Trophoblast cell (in vitro differentiated cells and primary cell): ENCODE measurements around the gene EXD1.
A peak's percentile ranks its signal among the peaks of the same experiment; 100 is the strongest.

ENCODE experiments used
- DNase-seq, 2 donors: peaks; one replicate each; pipeline ENCODE4 v3.0.0-alpha.2; 2016
- H2AFZ ChIP-seq: 2 replicates; pipeline ENCODE4 v1.6.1; 2013; ENCODE audit warnings: low read length, moderate library complexity, mild to moderate bottlenecking; ENCODE audit not compliant: insufficient read depth, poor library complexity
- H2AK5ac ChIP-seq: 2 replicates; pipeline ENCODE4 v1.6.1; 2013; ENCODE audit warnings: mild to moderate bottlenecking, low read length
- H2BK120ac ChIP-seq: 2 replicates; pipeline ENCODE4 v1.6.1; 2013; ENCODE audit warnings: low read length, mild to moderate bottlenecking, moderate library complexity; ENCODE audit not compliant: insufficient read depth, poor library complexity
- H2BK12ac ChIP-seq: 2 replicates; pipeline ENCODE4 v1.6.1; 2013; ENCODE audit warnings: mild to moderate bottlenecking, low read length, moderate library complexity
- H2BK5ac ChIP-seq: 2 replicates; pipeline ENCODE4 v1.6.1; 2013; ENCODE audit warnings: low read length, low read depth, moderate library complexity, mild to moderate bottlenecking; ENCODE audit not compliant: poor library complexity
- H3K14ac ChIP-seq: 2 replicates; pipeline ENCODE4 v1.6.1; 2013; ENCODE audit warnings: mild to moderate bottlenecking, low read length
- H3K18ac ChIP-seq: 2 replicates; pipeline ENCODE4 v1.6.1; 2013; ENCODE audit warnings: mild to moderate bottlenecking, low read length
- H3K23ac ChIP-seq: 2 replicates; pipeline ENCODE4 v1.6.1; 2013; ENCODE audit warnings: low read length
- H3K27ac ChIP-seq: 2 replicates; pipeline ENCODE4 v1.5.1; 2013; ENCODE audit warnings: low read depth, mild to moderate bottlenecking, inconsistent platforms, low read length, moderate library complexity
- H3K27me3 ChIP-seq: 2 replicates; pipeline ENCODE4 v1.6.1; 2013; ENCODE audit warnings: inconsistent platforms, mild to moderate bottlenecking, low read length, moderate library complexity; ENCODE audit not compliant: insufficient read depth
- H3K36me3 ChIP-seq, 2 experiments: 1 replicate in 1 of 2; 2 replicates in 1 of 2; pipeline ENCODE4 v1.6.1; 2013; ENCODE audit warnings: low read length in 2 of 2, mild to moderate bottlenecking in 2 of 2, moderate library complexity in 1 of 2; ENCODE audit not compliant: insufficient read depth in 2 of 2, control insufficient read depth in 1 of 2
- H3K4ac ChIP-seq: 2 replicates; pipeline ENCODE4 v1.6.1; 2013; ENCODE audit warnings: low read depth, mild to moderate bottlenecking, low read length, moderate library complexity
- H3K4me1 ChIP-seq, 2 experiments: 1 replicate in 1 of 2; 2 replicates in 1 of 2; pipeline ENCODE4 v1.6.1; 2013; ENCODE audit warnings: low read length in 2 of 2, mild to moderate bottlenecking in 2 of 2, moderate library complexity in 1 of 2; ENCODE audit not compliant: insufficient read depth in 2 of 2, control insufficient read depth in 1 of 2
- H3K4me2 ChIP-seq: 2 replicates; pipeline ENCODE4 v1.6.1; 2013; ENCODE audit warnings: inconsistent platforms, mild to moderate bottlenecking, low read length, moderate library complexity
- H3K4me3 ChIP-seq: 2 replicates; pipeline ENCODE4 v1.5.1; 2013; ENCODE audit warnings: mild to moderate bottlenecking, low read depth, low read length, inconsistent platforms
- H3K79me1 ChIP-seq: one replicate; pipeline ENCODE4 v1.6.1; 2013; ENCODE audit warnings: low read length
- H3K79me2 ChIP-seq: 2 replicates; pipeline ENCODE4 v1.6.1; 2013; ENCODE audit warnings: low read length, mild to moderate bottlenecking; ENCODE audit not compliant: control insufficient read depth, insufficient read depth, poor library complexity
- H3K9ac ChIP-seq: 2 replicates; pipeline ENCODE4 v1.6.1; 2013; ENCODE audit warnings: mild to moderate bottlenecking, low read length
- H3K9me3 ChIP-seq: 2 replicates; pipeline ENCODE4 v1.6.1; 2013; ENCODE audit warnings: low read depth, mild to moderate bottlenecking, control low read depth, inconsistent platforms, low read length; ENCODE audit not compliant: insufficient read depth
- H4K12ac ChIP-seq: 2 replicates; pipeline ENCODE4 v1.6.1; 2013; ENCODE audit warnings: low read depth, mild to moderate bottlenecking, low read length, moderate library complexity
- H4K8ac ChIP-seq: 2 replicates; pipeline ENCODE4 v1.6.1; 2013; ENCODE audit warnings: low read depth, mild to moderate bottlenecking, low read length, moderate library complexity
- H4K91ac ChIP-seq: one replicate; pipeline ENCODE4 v1.6.1; 2013; ENCODE audit warnings: low read depth, mild to moderate bottlenecking, low read length, moderate library complexity
- WGBS: extraction: QIAGEN DNeasy Blood & Tissue Kit; methylation state at CpG from one replicate; pipeline ENCODE4 v1.1.7; 2013; ENCODE audit warnings: missing lambda C conversion rate; ENCODE audit not compliant: insufficient read length, insufficient coverage; ENCODE audit errors: extremely low coverage; 5-methylcytosine and 5-hydroxymethylcytosine counted together

EXD1 gene

DNA sequence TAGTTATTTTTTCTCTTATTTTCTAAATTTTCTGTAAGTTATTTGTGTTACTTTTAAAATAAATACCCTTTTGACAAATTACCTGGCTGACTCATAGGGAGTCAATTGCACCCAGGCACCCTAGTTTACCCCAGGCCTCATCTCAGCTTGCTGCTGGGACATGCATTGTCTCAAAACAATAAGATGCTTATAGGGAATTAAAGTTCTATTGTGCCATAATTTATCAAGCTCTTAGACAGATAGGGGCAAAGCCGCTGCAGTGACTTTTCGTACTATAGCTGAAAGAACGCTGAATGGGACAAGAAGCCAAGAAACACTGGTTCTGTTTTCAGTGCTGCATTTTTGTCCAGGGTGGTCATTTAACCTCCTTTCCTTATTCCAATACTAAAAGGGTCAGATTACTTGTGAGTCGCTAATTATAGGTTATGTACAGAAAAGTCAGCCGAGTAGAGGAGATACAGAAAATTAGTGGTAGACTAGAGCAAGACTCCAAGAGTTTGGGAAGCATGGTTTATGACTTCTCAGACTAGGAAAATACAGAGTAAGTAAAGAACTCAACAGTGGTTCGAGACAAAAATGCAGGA, 50.3 kb downstream of the EXD1 start:
- no peak overlapping the region for H3K4me3 ChIP-seq
- no peak overlapping the region for H2BK120ac ChIP-seq
- no peak overlapping the region for H4K8ac ChIP-seq
- H3K14ac ChIP-seq, result no peak overlapping the region
- no CpG with 5 or more reads among the region's 6 CpGs for whole genome bisulfite sequencing
- no peak overlapping the region for H3K23ac ChIP-seq
- H4K91ac ChIP-seq, result no peak overlapping the region
- no peak overlapping the region for H3K9ac ChIP-seq
- H3K9me3 ChIP-seq, result no peaks in the 10 kb centered on the region
- no peaks in the 10 kb centered on the region for H3K79me1 ChIP-seq
- no peak overlapping the region for H3K18ac ChIP-seq
- no peak overlapping the region for H2AK5ac ChIP-seq
- no peak overlapping the region for H3K27ac ChIP-seq
- no peaks in the 10 kb centered on the region for H3K79me2 ChIP-seq
- H3K4ac ChIP-seq, result no peak overlapping the region
- no peak overlapping the region for H2BK5ac ChIP-seq
- H3K36me3 ChIP-seq, result no peaks in the 10 kb centered on the region
- H3K4me1 ChIP-seq, result no peaks in the 10 kb centered on the region
- DNase-seq, result no peak
- H3K27me3 ChIP-seq, result no peaks in the 10 kb centered on the region
- H2AFZ ChIP-seq, result no peak overlapping the region
- H3K4me2 ChIP-seq, result no peak overlapping the region
- no peak overlapping the region for H2BK12ac ChIP-seq
- no peak overlapping the region for H4K12ac ChIP-seq

DNA sequence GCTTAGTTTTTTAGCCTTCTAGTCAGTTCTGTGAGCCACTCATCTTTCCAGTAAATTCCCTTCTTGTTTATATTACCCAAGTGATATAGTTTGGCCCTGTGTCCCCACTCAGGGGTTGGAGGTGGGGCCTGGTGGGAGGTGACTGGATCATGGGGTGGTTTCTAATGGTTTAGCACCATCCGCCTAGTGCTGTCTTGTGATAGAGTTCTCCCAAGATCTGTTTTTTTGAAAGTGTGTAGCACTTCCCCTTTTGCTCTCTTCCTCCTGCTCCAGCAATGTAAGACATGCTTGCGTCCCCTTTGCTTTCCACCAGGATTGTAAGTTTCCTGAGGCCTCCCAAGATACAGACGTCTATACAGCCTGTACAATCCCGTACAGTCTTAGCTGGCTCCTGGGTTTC, 60.8 kb downstream of the EXD1 start:
- H3K79me1 ChIP-seq, result no peaks in the 10 kb centered on the region
- no peak overlapping the region for H3K18ac ChIP-seq
- H3K79me2 ChIP-seq, result no peaks in the 10 kb centered on the region
- H4K8ac ChIP-seq, result no peak overlapping the region
- H3K23ac ChIP-seq, result no peak overlapping the region
- H3K9me3 ChIP-seq, result no peaks in the 10 kb centered on the region
- H2BK5ac ChIP-seq, result no peak overlapping the region
- H3K4me2 ChIP-seq, result no peak overlapping the region
- H3K36me3 ChIP-seq, result no peaks in the 10 kb centered on the region
- no peak overlapping the region for H2AFZ ChIP-seq
- no peak overlapping the region for H3K4ac ChIP-seq
- no peak overlapping the region for H2BK120ac ChIP-seq
- H3K14ac ChIP-seq, result no peak overlapping the region
- no peak overlapping the region for H3K27ac ChIP-seq
- H3K4me1 ChIP-seq, result no peaks in the 10 kb centered on the region
- no peaks in the 10 kb centered on the region for H3K27me3 ChIP-seq
- H4K91ac ChIP-seq, result no peak overlapping the region
- no peak overlapping the region for H4K12ac ChIP-seq
- peak in 1 of 2 donors; percentile 12 for DNase-seq
- no peak overlapping the region for H3K4me3 ChIP-seq
- no peak overlapping the region for H3K9ac ChIP-seq
- H2AK5ac ChIP-seq, result no peak overlapping the region
- no CpG with 5 or more reads among the region's 4 CpGs for WGBS
- H2BK12ac ChIP-seq, result no peak overlapping the region

- H3K4me1 ChIP-seq, result no peaks in the 10 kb centered on the region
- H3K36me3 ChIP-seq, result no peaks in the 10 kb centered on the region
- no peak for DNase-seq
- no peak overlapping the region for H2AK5ac ChIP-seq
- no peak overlapping the region for H4K12ac ChIP-seq
- no peak overlapping the region for H3K18ac ChIP-seq
- no peak overlapping the region for H3K4me3 ChIP-seq
- H3K27ac ChIP-seq, result no peak overlapping the region
- H3K79me2 ChIP-seq, result no peaks in the 10 kb centered on the region
- no peak overlapping the region for H4K91ac ChIP-seq
- no peaks in the 10 kb centered on the region for H3K9me3 ChIP-seq
- no peak overlapping the region for H3K4ac ChIP-seq
- no peak overlapping the region for H3K9ac ChIP-seq
- no peak overlapping the region for H2AFZ ChIP-seq
- H3K23ac ChIP-seq, result no peak overlapping the region
- no peak overlapping the region for H4K8ac ChIP-seq
- no peak overlapping the region for H2BK12ac ChIP-seq
- no peaks in the 10 kb centered on the region for H3K27me3 ChIP-seq
- H3K4me2 ChIP-seq, result no peak overlapping the region
- no peak overlapping the region for H3K14ac ChIP-seq
- no peak overlapping the region for H2BK5ac ChIP-seq
- H3K79me1 ChIP-seq, result no peaks in the 10 kb centered on the region
- no peak overlapping the region for H2BK120ac ChIP-seq
Observed at GRCh38 chr15:41169086-41169485, 61.5 kb downstream of the EXD1 start.

GRCh38 chr15:41161736-41162135, 68.8 kb downstream of the EXD1 start:
- Histone ChIP-seq H3K4me3 (no peak overlapping the region), H4K8ac (no peak overlapping the region), H4K91ac (no peak overlapping the region), H3K18ac (no peak overlapping the region), H2AK5ac (no peak overlapping the region), H2AFZ (no peak overlapping the region), H3K4ac (no peak overlapping the region), H3K79me1 (no peaks in the 10 kb centered on the region), H3K36me3 (no peaks in the 10 kb centered on the region), H3K9me3 (no peaks in the 10 kb centered on the region), H3K9ac (no peak overlapping the region), H2BK12ac (no peak overlapping the region), H3K79me2 (no peaks in the 10 kb centered on the region), H3K4me1 (no peaks in the 10 kb centered on the region), H3K27me3 (no peaks in the 10 kb centered on the region), H3K23ac (no peak overlapping the region), H4K12ac (no peak overlapping the region), H3K14ac (no peak overlapping the region), H2BK120ac (no peak overlapping the region), H3K27ac (no peak overlapping the region), H2BK5ac (no peak overlapping the region), H3K4me2 (no peak overlapping the region)
- WGBS, result no CpG with 5 or more reads among the region's 1 CpG
- DNase-seq, result no peak
